GM21390 (cell line): ENCODE data around the gene CCL5.
"Not testable (repeated sequence)": the region's sequence is repeated elsewhere in the genome, so short reads cannot be mapped to it uniquely, and the experiment has no call there.

Experiments used
- ATAC-seq: cut with Tn5 transposase; IDR thresholded peaks from one replicate; pipeline ENCODE4 v1.9.1; 2021; ENCODE audit not compliant: unreplicated experiment

CCL5 gene

DNA sequence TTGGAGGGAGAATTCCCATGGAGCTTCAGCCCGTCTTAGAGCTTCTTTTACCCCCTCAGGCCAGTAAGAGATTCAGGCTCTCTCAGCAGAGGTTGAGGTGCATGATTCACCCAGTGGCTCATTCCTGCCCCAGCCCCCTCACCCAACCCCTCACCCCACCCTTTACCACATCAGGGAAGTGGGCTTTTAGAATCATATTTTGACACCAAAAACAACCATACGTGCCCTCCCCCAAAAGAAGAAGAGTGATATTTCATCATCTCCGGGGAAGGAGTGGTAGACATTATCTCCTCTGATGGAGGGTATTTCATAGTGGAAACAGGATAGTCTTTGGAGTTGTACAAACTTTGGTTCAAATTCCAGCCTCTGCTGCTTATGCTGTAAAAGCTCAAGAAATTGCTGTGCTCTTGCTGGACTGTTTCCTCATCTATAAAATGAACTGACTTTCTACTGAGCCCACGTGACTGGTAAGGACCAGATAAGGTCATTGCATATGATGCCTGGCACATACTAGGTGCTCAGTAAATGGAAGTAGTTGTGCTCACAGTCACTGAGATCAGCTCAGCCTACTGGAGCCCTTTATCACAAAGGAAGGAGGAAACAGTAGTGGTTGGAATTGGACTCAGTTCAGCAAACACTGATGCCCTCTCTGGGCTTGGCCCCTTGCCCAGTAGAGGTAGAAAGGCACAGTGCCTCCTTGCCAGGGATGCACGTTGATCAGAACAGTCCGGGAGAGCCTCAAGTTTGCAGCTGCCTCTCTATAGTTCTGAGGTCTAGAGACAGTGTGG, 18.3 kb upstream of the CCL5 start:
- ATAC-seq: no peak

DNA sequence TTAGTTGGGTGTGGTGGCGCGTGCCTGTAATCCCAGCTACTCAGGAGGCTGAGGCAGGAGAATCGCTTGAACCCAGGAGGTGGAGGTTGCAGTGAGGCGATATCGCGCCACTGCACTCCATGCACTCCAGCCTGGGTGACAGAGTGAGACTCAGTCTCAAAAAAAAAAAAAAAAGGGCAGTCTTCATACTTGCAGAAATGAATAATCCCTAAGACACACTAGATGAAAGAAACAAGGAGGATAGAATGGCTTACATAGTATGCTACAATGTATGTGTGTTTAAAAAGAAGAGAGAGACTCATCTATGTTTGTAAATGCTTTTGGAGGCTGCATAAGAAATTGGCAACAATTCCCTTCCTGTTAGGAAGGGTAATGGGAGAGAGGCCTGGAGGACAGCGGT, 17.6 kb upstream of the CCL5 start:
- ATAC-seq: not testable (repeated sequence)

DNA sequence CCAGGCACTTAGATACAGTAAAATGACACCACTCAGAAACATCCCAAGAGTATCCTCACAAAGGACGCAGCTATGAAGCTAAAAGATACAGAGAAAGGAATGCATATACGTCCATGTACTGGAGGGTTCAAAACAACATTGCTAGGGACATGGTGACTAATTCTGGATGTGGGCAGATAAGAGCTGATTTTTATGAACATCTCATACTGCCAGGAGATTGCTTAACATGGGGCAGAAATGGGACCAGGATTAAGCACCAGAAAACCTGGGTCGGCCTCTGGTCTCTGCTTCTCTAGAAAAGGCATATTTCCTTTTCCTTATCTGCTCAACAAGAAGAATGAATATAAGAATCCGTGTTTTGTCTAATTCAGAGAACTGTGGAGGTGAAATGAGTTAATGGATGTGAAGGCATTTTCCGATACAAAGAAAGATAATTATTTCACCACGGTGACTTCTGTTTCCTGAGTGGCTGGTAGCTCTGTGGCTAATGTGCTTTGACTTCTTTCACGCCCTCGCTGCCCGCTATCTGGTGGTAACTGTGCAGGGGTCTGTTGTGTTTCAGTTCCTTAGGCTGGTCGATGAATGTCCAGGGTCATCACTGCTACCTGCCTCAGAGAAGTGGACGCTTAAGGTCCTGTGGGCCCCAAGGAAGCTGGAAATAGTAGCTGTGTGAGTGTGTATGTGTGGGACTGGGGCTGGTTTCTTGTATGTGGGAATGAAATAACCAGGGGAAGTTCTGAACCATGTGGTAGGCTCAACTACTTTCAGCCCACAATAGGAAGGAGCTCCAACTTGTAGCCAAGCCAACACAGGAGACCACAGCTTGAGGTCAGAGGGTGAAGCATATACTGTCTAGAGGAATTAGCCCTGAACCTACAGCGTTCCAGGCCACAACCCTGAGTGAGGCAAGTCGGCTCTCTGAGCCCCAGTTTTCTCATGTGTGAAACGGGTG, 15.8 kb upstream of the CCL5 start:
- ATAC-seq: no peak

DNA sequence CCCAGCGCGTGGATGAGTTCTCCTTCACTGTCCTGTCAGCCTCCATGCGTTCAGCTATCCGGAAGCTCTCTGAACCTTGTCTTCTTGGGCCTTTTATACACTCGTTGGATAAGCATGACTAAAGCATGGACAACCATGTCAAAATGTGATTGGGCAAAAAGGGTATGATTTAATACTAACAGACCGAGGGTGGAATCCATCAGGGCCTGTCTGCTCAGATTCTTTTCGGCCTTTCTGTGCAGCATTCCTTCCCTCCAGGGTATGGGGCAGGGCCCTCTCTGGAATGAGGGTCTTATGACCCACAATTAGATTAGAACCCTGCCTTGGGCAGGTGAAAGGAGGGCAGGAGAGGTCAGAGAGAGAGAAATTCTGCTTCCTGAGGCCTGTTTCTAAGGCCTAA, 14.0 kb upstream of the CCL5 start:
- no peak for ATAC-seq

DNA sequence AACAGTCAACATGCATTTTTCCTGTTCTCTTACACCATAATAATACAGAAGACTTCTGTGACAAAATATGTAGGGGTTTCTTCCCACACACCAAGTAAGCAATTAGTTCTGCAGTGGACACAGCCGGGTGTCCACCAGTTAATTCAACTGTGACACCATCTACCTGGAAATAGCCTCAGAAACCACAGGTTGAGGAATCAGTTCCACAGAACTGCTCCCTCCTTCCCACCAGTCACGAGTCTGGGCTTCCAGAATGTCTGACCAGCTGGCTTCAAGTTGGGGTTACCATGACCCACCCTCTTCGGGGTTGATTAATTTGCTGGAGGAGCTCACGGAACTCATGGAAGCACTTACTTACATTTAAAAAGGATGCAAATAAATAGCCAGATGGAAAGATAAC, 13.6 kb upstream of the CCL5 start:
- ATAC-seq: no peak

DNA sequence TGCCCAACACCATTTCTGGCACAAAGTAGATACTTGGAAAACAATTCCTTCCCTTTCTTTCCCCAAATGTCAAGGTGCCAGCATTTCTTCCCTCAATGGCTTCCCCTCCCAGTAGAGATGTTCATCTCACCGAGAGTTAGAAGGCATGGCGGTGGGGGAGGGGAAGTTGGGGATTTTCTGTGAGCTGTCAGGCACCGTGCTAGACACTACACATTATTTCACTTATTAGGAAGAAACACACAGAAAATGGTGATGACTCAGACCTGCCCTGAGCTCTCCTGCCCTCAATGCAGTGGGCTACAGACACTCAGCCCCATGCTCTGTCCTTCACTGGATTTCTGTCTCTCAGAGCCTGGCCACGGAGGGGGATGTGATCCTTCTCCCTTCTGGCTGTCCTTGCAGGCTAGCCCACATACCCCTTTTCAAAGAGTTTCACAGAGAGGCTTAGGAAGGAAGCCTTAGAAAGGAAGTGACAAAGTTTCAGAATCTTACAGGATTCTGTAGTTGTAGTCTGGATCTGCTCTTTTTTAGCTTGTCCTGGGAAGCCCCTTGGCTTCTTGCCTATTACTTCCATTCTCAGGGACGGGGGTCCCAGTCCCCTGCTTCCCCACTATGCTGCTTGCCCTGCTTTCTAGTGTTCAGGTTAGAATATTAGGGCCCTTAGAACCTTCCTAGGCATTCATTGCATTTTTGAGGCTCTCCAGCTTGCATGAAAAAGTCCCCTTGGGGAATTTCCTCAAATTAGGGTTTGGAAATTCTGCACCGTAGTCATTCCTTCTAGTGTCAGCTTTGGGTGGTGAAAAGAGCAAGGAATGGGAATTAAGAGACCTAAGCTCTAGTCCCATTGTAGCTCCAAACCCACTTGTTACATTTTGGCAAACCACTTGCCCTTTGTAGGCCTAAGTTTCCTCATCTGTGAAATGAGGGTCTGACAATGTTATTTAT, 12.2 kb upstream of the CCL5 start:
- no peak for ATAC-seq

DNA sequence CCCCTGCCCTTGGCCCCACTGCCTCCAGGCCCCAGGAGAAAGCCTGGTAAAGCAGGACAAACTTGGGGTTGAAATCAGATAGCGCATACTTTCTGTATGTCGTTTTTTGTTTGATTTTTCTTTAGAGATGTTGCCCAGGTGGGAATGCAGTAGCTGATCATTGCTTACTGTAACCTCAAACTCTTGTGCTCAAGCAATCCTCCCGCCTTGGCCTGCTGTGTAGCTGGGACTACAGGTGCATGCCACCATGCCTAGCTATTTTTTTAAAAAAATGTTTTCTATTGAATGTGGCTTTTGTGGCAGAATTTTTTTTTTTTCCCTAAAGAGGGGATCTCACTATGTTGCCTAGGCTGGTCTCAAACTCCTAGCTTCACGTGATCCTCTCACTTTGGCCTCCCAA, 11.1 kb upstream of the CCL5 start:
- ATAC-seq: no peak

DNA sequence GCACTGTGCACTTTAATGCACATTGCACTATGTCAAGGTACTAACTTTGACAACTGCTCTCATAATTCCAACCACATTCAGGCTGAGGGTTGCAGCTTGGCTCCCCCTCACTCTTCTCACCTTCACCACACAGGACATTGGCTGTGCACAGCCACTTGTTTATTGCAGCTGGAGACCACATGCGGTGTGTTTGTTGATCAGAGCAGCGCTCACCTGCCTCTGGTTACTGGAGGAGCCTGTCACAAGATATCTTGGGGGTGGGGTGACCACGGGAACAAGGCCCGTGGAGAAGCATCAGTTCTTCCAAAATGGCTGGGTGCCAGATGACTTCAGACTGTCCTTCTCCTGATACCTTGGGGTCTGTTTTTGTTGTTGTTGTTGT, 10.6 kb upstream of the CCL5 start:
- no peak for ATAC-seq

DNA sequence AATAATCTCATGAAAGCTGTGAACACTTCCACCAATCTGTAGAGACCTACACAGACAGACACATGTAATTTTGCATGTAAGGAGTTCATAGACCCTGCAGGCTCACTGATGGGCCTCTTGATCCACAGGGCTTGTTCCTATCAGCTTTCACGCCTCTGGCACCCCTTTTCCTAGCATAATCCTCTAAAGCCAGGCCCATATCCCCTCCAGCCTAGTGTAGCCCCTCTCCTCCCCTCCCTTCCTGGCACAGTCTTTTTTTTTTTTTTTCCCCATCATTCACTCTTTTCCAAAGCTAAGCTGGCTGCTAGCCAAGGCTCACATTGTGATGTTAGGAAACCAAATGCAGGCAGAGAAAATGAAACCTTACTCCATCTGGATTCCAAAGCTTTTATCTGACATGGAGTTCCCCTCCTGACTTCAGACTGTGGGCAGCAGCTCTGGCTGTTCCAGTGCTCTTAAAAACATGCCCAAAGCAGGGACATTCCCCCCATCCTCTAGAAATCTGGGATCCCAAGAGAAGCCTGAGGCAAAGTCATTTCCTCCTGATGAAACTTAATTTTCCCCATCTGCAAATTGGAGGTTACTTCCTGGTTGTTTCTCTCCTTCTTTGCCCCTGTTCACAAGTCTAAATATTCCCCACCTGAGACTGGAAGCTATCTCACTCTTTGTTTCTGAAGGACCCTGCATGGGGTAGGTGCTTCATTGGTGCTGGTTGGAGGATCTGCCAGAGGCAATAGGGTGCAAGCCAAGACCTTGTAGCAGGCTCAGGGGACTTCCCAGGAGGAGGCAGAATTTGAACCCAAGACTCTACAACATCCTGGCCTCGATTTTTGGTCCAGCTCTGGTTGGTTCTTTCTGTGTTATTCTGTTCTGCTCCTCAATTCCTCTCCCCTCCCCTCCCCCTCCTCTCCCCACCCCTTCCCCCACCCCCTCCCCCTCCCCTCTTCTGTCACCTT, 9.9 kb upstream of the CCL5 start:
- ATAC-seq: no peak

DNA sequence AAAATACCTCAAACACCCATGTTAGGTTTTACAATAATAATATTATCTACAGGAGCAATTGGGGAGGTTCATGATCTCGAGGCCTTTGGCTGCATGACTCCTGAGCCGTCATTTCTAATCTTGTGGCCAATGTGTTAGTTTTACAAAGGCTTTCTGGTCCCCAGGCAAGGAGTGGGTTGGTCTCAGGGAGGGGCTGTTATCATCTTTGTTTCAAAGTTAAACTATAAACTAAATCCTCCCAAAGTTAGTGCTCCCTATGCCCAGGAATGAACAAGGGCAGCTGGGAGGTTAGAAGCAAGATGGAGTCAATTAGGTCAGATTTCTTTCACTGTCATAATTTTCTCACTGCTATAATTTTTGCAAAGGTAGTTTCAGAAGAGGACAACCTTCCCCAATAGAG, 9.1 kb upstream of the CCL5 start:
- ATAC-seq: no peak

DNA sequence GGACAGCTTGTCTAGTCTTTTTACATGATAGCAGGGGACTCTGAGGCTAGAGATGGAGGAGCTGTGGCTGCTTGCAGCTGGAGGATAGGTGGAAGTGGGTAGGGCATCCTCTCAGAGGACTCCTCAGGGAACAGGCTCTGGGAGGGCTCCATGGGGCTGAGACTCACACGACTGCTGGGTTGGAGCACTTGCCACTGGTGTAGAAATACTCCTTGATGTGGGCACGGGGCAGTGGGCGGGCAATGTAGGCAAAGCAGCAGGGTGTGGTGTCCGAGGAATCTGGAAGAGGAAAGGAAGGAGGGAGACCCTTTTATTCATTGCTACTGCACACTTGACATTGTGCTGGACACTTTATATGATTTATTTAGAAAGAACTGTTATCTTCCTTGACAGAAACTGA, 1.8 kb downstream of the CCL5 start:
- no peak for ATAC-seq

DNA sequence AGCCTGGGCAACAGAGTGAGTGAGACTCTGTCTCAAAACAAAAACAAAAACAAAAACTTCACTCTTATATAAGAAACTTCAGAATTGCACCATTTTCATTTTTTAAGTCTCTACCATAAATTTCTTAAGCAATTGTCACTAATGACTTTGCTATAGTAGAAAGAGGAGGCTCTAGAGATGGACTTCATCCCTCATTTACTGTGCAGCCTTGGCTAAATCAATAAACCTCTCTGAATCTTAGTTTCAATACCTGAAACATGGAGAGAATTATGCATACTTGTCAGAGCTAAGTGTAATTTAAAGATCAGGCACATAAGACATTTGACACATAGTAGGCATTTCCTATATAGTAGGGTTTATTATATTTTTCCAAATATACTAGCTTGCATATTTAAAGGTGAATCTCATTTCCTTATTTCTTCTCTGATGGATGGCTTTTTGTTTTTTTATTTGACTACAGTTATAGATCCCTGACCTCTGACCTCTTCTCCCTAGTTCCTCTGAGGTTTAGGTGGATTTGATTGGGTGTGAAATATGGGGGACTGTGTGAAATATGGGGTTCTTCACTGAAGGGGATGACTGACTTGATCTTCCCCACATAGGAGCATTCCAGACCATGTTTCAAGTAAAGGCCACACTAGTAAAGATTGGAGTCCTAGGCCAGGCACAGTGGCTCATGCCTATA, 2.7 kb downstream of the CCL5 start:
- no peak for ATAC-seq

DNA sequence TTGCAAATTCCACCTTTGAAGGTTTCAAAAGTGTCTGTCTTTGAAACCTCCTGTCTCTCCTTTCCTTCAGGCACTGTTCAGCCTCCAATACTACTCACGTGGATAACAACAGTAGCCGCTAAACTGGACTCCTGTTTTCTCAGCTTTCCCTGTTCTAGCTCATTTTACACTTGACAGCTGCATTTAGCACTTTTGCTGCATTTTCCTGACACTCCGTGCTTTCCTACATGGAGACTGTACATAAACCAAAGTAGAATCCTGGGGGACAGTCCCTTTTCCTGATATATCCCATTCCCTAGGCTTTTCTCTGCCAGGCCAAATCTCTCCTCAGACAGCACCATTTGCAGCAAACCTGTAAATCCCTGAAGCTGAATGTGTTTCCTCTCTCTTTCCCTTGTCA, 3.6 kb downstream of the CCL5 start:
- ATAC-seq: no peak

DNA sequence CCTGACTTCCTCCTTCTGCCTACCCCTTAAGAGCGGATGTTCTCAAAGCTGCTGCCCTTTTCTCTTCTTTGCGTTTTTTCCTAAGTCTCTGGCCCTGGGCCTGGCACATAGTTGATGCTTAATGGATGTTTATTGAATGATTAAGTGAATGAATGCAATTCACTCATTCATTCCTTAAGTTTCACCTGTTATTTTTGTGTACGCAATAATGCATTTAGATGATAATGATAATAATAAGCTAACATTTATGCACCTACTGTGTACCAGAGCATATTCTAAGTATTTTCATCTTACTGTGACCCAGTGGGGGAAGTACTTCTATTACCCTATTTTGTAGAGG, 4.4 kb downstream of the CCL5 start:
- no peak for ATAC-seq

DNA sequence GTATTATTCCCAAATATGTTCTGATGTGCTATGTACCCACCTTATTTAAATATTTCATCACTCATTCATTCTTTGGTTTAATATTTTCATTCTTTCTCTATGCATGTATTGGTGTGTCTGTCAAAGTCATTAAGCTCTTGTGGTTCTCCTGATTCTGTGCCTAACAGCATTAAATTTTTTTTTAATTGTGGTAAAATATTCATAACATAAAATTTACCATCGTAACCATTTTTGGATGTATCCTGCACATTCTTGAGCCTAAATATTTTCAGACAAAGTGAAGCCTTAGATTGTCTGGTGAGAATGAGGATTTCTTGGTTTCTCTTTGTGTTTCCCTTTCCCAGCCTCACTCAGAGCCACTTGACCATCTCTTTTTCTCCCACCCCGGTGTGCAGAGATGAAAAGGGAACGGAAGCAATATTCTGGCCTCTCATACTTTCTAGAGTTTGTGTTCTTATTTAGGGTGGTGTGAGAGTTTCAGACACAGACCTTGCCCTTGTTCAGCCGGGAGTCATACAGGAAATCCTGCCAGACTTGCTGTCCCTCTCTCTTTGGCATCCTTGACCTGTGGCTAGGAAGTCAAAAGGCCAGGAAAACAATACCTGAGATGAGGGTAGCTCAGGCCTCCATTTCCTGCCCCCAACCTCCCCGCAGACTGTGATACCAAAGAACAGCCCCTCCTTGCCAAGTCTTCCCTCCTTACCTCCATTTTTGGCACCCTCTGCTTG, 4.9 kb downstream of the CCL5 start:
- no peak for ATAC-seq

DNA sequence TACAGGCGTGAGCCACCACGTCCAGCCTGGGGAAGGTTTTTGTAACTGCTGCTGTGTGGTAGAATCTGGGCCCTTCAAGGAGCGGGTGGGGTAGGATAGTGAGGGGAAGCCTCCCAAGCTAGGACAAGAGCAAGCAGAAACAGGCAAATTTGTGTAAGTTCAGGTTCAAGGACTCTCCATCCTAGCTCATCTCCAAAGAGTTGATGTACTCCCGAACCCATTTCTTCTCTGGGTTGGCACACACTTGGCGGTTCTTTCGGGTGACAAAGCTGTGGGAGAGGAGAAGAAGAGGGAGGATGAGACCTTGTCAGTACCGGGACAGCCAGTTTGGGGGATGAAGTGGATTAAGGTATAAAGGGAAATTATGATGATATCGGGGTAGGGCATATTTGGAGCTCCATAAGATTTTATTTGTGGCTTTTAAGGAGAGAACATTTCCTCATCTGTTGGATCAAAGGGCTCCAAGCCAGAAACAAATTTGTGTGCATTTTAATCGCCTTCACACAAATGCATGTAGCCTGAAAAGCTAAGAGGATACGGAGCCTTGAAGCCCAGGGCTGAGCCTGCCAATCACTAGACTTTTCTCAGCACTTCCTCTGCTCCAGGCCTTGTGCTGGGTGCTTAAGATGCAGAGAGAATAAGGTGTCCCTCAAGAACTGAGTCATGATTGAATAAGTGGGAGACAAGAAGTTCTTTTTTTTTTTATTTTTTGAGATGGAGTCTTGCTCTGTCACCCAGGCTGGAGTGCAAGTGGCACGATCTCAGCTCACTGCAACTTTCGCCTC, 7.8 kb downstream of the CCL5 start:
- no peak for ATAC-seq

DNA sequence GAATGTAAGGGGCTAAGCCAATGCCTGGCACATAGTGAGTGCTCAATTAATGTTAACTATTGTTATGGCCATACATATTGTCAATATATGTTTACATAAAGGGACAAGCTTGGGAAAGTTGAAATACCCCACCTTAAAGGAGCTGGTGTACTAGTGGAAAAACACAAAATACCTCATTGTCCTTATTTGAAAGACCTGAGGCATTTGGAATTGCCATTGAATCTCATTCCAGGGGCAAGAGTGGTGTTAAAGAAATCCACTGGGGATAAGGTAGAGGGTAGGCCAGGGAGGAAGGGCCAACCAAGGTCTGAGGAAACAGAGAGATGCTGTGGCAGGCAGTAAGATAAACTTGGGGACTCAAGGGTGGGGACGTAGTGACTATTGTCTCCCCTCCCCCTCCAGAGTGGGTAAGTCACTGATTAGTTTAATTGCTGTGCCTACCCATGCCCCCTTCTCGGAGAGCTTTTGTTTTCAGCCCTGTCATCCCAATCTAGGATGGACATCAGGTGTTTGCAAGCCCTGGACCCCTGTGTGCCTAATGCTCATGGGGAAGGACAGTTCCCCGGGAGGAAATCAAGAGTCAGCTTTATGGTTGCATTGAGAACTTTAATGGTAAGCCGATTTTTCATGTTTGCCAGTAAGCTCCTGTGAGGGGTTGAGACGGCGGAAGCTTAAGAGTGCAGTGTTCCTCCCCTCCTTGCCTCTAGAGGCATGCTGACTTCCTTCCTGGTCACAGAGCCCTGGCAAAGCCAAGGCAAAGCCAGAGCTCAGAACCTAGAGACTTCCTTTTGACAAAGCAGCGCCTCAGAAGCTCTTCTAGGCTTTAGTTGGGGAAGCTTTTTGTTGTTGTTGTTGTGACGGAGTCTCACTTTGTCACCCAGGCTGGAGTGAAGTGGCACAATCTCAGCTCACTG, 9.0 kb downstream of the CCL5 start:
- no peak for ATAC-seq
